NCI-H526 treated with DMSO at 0.1 percent for 48 hours (cell line): Measurements from ENCODE around the gene CACNG7.
A peak's percentile ranks its signal among the peaks of the same experiment; 100 is the strongest.

ENCODE experiments used
- DNase-seq: peaks from one replicate; lab custom pipeline; 2025; lab: John Stamatoyannopoulos, UW

CACNG7 gene

DNA sequence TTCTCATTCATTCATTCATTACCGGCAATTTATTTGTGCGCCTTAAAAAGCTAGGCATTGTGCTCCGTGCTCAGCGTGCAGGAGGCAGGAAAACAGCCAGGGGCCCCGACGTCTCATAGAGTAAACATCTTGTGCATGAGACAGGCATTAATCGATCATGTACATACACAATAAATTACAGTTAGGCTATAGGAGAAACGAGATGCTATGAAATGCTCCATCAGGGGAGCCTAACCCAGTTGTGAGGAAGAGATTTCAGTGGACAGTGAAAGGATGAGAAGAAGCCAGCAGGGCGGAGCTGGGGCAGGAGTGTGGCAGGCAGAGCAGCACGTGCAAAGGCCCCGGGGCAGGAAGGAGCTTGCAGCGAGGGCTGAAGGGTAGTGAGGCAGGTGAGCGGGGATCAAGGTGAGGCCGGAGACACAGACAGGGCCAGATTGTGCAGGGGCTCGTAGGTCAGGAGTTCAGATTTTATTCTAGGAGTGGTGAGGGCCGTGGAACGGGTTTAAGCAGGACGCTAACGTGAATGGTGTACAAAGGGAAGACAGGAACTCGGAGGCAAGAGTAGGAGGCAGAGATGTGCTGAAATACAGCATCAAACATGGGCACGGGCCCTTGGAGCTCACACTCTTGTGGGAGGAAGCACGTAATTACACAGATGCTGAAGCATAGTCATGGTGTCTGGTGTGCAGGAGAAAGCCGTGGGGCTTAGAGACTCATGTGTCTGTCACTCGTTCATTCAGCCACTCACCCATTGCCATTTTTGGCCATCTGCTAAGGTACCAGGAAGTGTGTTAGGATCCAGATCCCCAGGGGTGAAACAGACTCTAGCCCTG, 74.6 kb downstream of the CACNG7 start:
- DNase-seq = no peak

DNA sequence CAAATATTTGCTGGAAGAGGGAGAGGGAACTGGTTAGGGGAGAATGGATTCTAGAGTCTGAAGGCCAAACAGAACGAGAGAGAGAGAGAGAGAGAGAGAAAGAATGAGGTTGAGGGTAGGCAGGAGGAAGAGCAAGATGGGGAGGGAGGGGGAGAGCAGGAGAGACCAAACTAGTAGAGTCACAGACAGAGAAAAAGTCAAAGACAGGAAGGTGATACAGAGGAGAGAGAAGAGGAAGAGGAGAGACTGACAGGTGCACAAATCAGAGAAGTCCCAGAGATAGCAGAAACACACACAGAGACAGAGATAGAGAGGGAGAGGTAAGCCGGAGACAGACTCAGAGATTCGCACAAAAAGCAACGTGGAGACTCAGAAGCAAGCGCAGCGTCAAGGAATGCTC, 76.8 kb downstream of the CACNG7 start:
- no peak for DNase-seq

DNA sequence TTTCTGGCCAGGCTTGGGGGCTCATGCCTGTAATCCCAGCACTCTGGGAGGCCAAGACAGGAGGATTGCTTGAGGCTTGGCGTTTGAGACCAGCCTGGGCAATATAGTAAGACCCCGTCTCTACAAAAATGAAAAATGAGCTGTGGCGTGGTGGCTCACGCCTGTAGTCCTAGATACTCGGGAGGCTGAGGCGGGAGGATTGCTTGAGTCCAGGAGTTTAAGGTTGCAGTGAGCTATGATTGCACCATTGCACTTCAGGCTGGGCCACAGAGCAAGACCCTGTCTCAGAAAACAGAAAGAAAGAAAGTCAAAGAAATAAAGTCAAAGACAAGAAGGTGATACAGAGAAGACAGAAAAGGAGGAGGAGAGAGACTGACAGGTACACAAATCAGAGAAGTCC, 79.9 kb downstream of the CACNG7 start:
- DNase-seq = no peak

- no peak for DNase-seq
Observed at GRCh38 chr19:53989600-53990533, 80.8 kb downstream of the CACNG7 start.

DNA sequence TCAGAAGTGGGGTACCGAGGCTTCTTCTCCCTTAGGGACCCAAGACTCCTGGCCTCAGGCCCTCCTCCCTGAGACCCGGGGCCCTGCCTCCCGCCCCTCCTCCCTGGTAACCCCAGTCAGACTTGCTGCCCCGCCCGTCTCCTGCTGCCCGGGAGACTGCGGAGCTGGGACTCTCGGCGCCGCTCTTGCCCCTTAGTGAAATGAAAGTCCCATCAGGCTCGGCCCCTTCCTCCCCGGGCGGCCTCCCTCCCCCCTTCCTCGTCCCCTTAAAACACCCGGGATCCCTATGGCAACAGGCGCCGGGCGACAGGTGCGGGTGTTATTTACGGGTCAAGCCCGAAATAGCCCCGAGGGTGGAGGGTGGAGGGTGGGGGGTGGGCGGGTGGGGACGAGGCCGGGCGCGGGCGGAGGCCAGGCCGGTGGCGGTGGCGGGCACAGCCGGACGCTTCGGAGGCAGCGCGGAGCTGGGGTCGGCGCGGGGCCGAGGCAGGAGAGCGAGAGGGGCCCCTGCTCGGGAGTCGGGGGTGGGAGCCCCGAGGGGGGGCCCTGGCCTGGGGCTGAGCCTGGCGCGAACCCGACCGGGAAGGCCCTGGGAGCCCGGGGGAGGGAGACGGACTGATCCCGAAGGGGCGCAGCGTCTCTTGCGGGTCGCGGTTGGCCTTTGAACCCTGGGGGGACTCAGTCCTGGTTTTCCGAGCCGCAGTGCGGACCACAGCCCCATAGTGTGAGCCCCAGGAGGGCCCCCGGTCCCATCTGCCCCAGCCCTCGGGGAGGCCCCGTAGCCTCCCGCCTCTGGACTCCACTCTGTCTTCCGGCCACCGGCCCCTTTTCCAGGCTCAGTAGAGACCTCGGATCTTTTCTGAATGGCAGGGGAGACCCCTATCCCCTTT, 82.4 kb downstream of the CACNG7 start, which contains the start of gene CACNG6:
Gene CACNG6, plus strand, starts transcription at position 414 of the 890 bp plus-strand sequence. CDS start 1,241 bp downstream, outside the sequence.
- peak; percentile 79 for DNase-seq

GRCh38 chr19:53992211-53992610, 83.1 kb downstream of the CACNG7 start:
- no peak for DNase-seq

- no peak for DNase-seq
Observed at GRCh38 chr19:53992815-53993214, 83.7 kb downstream of the CACNG7 start.

- DNase-seq = no peak
Observed at GRCh38 chr19:53993448-53993847, 84.4 kb downstream of the CACNG7 start.
